NOMO-1 (cell line): Measurements from ENCODE around the gene ZNF2.
"Not testable (repeated sequence)": the region's sequence is repeated elsewhere in the genome, so short reads cannot be mapped to it uniquely, and the experiment has no call there.

Experiments used
- DNase-seq, 2 experiments: peaks; one replicate each; lab custom pipeline; 2025; ENCODE audit not compliant: unreplicated experiment in 2 of 2; lab: John Stamatoyannopoulos, UW

The ZNF2 gene

GRCh38 chr2:95165371-95166064 lies at the start of gene ZNF2:
ZNF2 (plus strand) TSS chr2:95165809; CDS start chr2:95176227, 10,418 bp downstream.
- DNase-seq: peak; percentile 93 to 95

- peak; percentile 10 to 39 for DNase-seq
These were observed 44.6 kb upstream of the ZNF2 start for GRCh38 chr2:95121093-95121406.

GRCh38 chr2:95121407-95122196 lies 44.0 kb upstream of the ZNF2 start, which contains the start of gene MRPS5:
MRPS5 (minus strand) TSS chr2:95121808; CDS start chr2:95121791, 17 bp downstream.
- DNase-seq: peak; percentile 63 to 89

- DNase-seq: no peak
These were observed 43.4 kb upstream of the ZNF2 start for GRCh38 chr2:95122197-95122551.

- DNase-seq: no peak
These were observed 26.9 kb upstream of the ZNF2 start for GRCh38 chr2:95138702-95139101.

GRCh38 chr2:95143838-95144237 lies 21.8 kb upstream of the ZNF2 start:
- no peak for DNase-seq

GRCh38 chr2:95149397-95149984 lies 16.1 kb upstream of the ZNF2 start:
- DNase-seq: no peak

GRCh38 chr2:95158441-95158840 lies 7.2 kb upstream of the ZNF2 start:
- DNase-seq: no peak

- DNase-seq: peak; percentile 10 to 22
These were observed 6.6 kb upstream of the ZNF2 start for GRCh38 chr2:95158891-95159619.

GRCh38 chr2:95159690-95160449 lies 5.7 kb upstream of the ZNF2 start, which contains the start of gene ZNF514:
ZNF514 (minus strand) TSS chr2:95159848; CDS start chr2:95153253, 6,595 bp downstream.
- peak; percentile 64 to 81 for DNase-seq

- peak in 1 of 2 experiments; percentile 20 for DNase-seq
These were observed 609 bp upstream of the ZNF2 start for GRCh38 chr2:95165030-95165370.

GRCh38 chr2:95166065-95166763 lies 605 bp downstream of the ZNF2 start:
- no peak for DNase-seq

GRCh38 chr2:95171902-95172301 lies 6.3 kb downstream of the ZNF2 start:
- DNase-seq: no peak

GRCh38 chr2:95174031-95174542 lies 8.5 kb downstream of the ZNF2 start:
- no peak for DNase-seq

GRCh38 chr2:95179451-95179850 lies 13.8 kb downstream of the ZNF2 start:
- no peak for DNase-seq

- DNase-seq: no peak
These were observed 16.2 kb downstream of the ZNF2 start for GRCh38 chr2:95181774-95182173.

- DNase-seq: no peak
These were observed 19.6 kb downstream of the ZNF2 start for GRCh38 chr2:95185197-95185596.

GRCh38 chr2:95185973-95186372 lies 20.4 kb downstream of the ZNF2 start:
- DNase-seq: no peak

- DNase-seq: not testable (repeated sequence)
These were observed 27.3 kb downstream of the ZNF2 start for GRCh38 chr2:95192956-95193355.

GRCh38 chr2:95203911-95204310 lies 38.3 kb downstream of the ZNF2 start:
- no peak for DNase-seq
